GDM1 (cell line): Measurements from ENCODE around the gene CHTF8.

Experiments
- DNase-seq: peaks from one replicate; lab custom pipeline; 2025; lab: John Stamatoyannopoulos, UW

The CHTF8 gene

GRCh38 chr16:69112285-69113129, 19.9 kb downstream of the CHTF8 start:
- no peak for DNase-seq

GRCh38 chr16:69111876-69112230, 20.5 kb downstream of the CHTF8 start:
- DNase-seq, result no peak

- DNase-seq, result no peak
Observed at GRCh38 chr16:69111216-69111875, 21.0 kb downstream of the CHTF8 start.

GRCh38 chr16:69110406-69110805, 22.0 kb downstream of the CHTF8 start:
- DNase-seq, result no peak

GRCh38 chr16:69109486-69110270, 22.7 kb downstream of the CHTF8 start:
- no peak for DNase-seq

- no peak for DNase-seq
Observed at GRCh38 chr16:69108905-69109252, 23.5 kb downstream of the CHTF8 start.

GRCh38 chr16:69108064-69108904, 24.1 kb downstream of the CHTF8 start:
- DNase-seq, result no peak

GRCh38 chr16:69107316-69107962, 24.9 kb downstream of the CHTF8 start:
- no peak for DNase-seq

- DNase-seq, result no peak
Observed at GRCh38 chr16:69106491-69107315, 25.7 kb downstream of the CHTF8 start.

GRCh38 chr16:69105501-69106361, 26.7 kb downstream of the CHTF8 start, which contains the start of gene HAS3:
Gene HAS3 (plus strand): TSS chr16:69105653. CDS start chr16:69109396, 3,743 bp downstream.
- DNase-seq, result no peak

GRCh38 chr16:69100071-69100691, 32.2 kb downstream of the CHTF8 start:
- no peak for DNase-seq

- no peak for DNase-seq
Observed at GRCh38 chr16:69095193-69095592, 37.2 kb downstream of the CHTF8 start.

GRCh38 chr16:69094501-69094900, 37.9 kb downstream of the CHTF8 start:
- no peak for DNase-seq

- no peak for DNase-seq
Observed at GRCh38 chr16:69093974-69094373, 38.4 kb downstream of the CHTF8 start.

- DNase-seq, result no peak
Observed at GRCh38 chr16:69089091-69089910, 43.1 kb downstream of the CHTF8 start.

- no peak for DNase-seq
Observed at GRCh38 chr16:69088684-69089083, 43.7 kb downstream of the CHTF8 start.

GRCh38 chr16:69087161-69087581, 45.2 kb downstream of the CHTF8 start:
- DNase-seq, result peak; percentile 31
